ENCODE results near the gene FRS3. TPM values are rescaled to one million over a fixed set of nuclear protein-coding genes. Genes with fewer than 3 reads are reported as not detected.

FRS3 gene
- total RNA-seq, 1 donor from 2014 or later: 6.7 TPM

DNA sequence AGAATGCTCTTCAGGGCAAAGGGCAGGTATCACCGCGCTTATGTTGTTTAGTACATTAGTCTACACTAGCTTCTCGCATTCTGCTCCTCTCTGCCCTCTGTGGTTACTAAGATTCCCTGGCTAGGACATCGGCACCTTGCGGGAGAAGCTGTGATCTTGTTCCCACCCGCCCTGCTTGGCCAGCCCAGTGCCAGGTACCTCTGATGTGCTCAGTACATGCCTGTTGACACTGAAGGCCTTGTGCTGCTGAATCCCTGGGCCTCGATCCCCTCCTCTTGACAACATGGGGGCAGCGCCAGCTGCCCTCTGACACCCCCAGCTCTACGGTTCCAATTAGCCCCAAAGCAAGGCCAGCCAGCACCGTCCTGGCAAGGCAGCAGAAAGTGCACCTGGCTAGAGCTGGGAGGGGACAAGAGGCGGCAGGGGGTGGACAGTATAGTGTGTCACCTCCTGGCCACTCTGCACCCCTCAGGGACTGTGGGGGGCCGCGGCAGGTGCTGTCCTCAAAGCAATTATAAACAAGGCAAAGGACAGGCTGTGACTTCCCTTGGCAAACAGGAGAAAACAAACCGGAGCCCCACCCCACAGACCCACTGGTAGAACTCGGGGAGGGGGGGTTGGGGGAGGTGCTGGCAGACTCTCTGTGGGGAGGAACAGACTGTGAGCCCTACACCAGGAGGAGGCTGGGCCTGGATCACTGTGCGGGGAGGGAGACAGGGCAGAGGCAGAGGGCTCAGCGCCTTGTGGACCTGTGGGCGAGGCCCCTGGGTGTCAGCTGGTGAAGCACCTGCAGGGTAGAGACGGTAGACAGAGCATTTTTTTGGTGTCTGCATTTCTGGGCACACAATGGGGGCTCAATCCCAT is 51.4 kb downstream of the FRS3 start:
- DNase-seq: peak; percentile 55

DNA sequence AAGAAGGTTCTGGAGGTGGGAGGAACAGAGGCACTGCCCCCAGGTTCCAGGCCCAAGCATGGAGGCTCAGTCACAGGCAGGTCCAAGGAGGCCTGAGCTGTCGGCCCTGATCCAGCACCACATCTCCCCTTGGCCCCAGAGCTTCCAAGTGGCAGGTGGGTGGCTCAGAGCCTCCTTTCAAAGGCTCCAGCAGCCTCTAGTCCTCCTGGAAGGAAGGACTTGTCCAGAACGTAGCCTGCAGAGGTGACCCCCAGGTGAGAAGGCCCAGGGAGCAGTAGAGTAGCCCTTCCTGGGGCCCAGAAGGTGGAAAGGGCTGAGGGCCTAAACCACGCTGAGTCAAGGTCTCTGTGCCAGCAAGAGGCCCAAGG is 52.0 kb downstream of the FRS3 start:
- DNase-seq: no peak

DNA sequence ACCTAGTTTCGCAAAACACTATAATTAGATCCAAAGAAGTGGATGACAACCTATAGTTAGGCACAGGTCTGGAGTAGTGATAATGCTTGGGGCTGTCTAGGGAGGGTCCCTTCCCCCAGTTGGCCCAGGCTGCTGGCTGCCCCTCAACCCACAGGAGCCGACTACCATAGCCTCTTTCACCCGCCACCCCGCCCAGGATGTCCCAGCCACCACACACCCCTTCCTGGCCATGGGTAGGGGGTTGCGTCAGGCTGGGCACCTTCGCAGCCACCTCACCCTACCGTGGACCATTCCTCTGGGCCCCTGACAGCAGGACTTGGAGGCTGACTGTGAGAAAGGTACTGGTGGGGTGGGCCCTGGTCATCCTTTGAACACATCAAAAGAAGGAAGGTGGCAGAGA is 52.8 kb downstream of the FRS3 start:
- DNase-seq: no peak

- no peak for DNase-seq
Observed at GRCh38 chr6:41724586-41725501, 54.9 kb downstream of the FRS3 start.

DNA sequence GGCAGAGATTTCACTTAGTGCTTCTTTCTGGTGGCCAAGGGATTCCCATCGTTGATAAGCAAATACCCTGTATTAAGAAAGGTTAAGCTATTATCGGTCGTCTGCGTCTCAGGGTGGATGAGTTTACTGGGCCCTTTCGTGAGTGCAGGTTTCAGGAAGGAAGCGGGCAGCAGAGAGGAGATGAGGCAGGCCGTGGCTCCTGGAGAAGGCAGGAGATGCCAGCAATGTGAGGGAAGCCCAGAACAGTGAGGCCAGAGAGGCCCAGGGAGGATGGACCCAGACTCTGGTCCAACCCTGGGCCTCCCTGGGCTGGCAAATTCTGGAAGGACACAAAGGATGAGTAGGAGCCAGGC is 55.5 kb downstream of the FRS3 start:
- no peak for DNase-seq

GRCh38 chr6:41723530-41724227 is 56.0 kb downstream of the FRS3 start:
- peak; percentile 24 for DNase-seq

- DNase-seq: no peak
Observed at GRCh38 chr6:41722969-41723529, 56.7 kb downstream of the FRS3 start.

DNA sequence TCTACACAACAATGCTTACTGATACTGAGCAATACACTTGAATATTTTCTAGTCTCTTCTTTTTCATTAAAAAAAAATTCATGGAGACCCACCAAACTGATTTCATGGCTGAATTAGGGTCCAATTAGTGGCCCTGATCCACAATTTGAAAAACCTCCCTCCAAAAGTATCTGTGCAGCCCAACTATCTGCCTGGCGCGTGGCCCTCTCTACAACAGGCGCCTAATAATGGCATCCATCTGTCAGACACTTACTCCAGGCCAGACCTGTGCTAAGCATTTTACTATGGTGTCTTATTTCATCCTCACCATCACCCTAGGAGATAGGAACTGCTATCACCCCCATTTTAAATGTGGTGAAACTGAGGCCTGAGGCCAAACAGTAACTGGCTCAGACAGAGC is 58.3 kb downstream of the FRS3 start:
- no peak for DNase-seq

- DNase-seq: no peak
Observed at GRCh38 chr6:41720783-41721182, 58.9 kb downstream of the FRS3 start.

- no peak for DNase-seq
Observed at GRCh38 chr6:41720262-41720620, 59.5 kb downstream of the FRS3 start.

Small RNAs within 50 kb of the gene (small RNA-seq; reads per million reads assigned to genes)
- not detected for gene AL365205.2
- gene AL365205.3: not detected

Other genes starting within 250 kb of the FRS3 start
- gene FOXP4, start 233.5 kb downstream of the FRS3 start, total RNA-seq: 0.94 TPM
- gene MDFI, start 141.4 kb downstream of the FRS3 start, total RNA-seq: 11.7 TPM
- gene TFEB, start 44.3 kb downstream of the FRS3 start, total RNA-seq: 3.4 TPM
- gene PGC, start 32.5 kb downstream of the FRS3 start, total RNA-seq: not detected
- gene PRICKLE4, start 882 bp upstream of the FRS3 start, total RNA-seq: 0.62 TPM
- 34.2 TPM for gene TOMM6, start 7.8 kb upstream of the FRS3 start, total RNA-seq
- 12.5 TPM for gene USP49, start 115.5 kb upstream of the FRS3 start, total RNA-seq
- gene MED20, start 141.2 kb upstream of the FRS3 start, total RNA-seq: 15.9 TPM
- gene BYSL, start 141.6 kb upstream of the FRS3 start, total RNA-seq: 14.0 TPM
- 19.2 TPM for gene CCND3, start 161.9 kb upstream of the FRS3 start, total RNA-seq